ENCODE results near the gene FLRT3. TPM values are rescaled to one million over a fixed set of nuclear protein-coding genes. Genes with fewer than 3 reads are reported as not detected.

The FLRT3 gene
- 13.2 and 13.3 TPM in 2 replicates for total RNA-seq

DNA sequence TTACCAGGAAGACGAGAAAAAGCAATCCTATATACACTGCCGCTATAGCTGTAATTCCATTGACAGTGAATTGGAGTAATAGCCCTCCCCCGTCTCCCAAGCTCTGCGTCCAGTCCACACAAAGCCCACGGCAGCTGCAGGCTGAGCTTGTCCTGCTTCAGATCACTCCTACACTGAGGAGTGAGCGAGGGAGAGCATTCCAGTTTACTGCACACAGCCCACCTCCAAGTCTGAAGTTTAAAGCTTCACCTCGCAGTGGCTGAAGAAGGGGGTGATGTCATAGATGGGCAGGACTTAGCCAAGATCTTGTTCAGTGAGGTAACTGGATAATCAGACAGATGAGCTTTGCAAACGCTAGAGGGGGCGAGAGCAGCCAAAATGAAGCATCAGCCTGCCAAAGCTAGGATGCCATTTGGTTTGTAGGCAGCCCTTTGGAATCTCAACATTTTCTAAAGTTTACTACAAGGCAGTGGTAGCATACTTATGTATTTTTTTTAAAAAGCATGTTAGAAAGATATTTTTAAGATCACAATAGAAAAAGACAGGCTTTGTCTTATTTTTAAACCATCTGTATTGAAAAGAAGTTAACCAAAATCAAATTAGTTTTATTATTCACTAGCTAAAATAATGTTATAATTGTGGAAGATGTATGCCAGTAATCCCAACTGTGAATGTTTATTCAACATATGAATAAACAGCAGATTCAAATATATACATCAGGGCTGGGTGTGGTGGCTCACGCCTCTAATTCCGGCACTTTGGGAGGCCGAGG, at the start of gene FLRT3:
Gene FLRT3 (minus strand): TSS at position 213 of the 772 bp plus-strand sequence. CDS start 10,106 bp downstream, outside the sequence.

